ENCODE measurements around the gene IDUA. TPM values are rescaled to one million over a fixed set of nuclear protein-coding genes. Genes with fewer than 3 reads are reported as not detected.

The IDUA gene
- total and polyA plus RNA-seq, 10 of the 15 experiments (the other 5 are each of a cell fraction or from before 2014, with no cell fraction given) = 0.05 to 7.6 (median 1.4) TPM; not detected in 1

- Histone ChIP-seq H4K20me1 (ENCODE audit: control insufficient read depth, insufficient read depth) (no peaks in the 10 kb centered on the region), H3K9ac (ENCODE audit: control insufficient read depth, insufficient read depth, low read length) (no peak overlapping the region), H2AFZ (ENCODE audit: control insufficient read depth, low read depth, low read length) (no peak overlapping the region), H3K4me1 (ENCODE audit: control insufficient read depth, insufficient read depth, low read length) (peaks cover 5% of the 10 kb centered on the region; the same call in 1 of the 2 replicates), H3K27me3 (replicated peaks in 1 of 2; ENCODE audit: control insufficient read depth in 2 of 2, insufficient read depth in 2 of 2, low read length in 1 of 2) (no peaks in the 10 kb centered on the region), H3K36me3 (ENCODE audit: control insufficient read depth in 2 of 2, insufficient read depth in 2 of 2, low read length in 1 of 2) (no peaks in the 10 kb centered on the region), H3K9me3 (replicated peaks; ENCODE audit: control insufficient read depth, insufficient read depth, low read length) (no peaks in the 10 kb centered on the region), H3K27ac (ENCODE audit: control insufficient read depth, insufficient read depth) (no peak overlapping the region), H3K4me2 (ENCODE audit: control insufficient read depth, insufficient read depth) (no peak overlapping the region), H3K79me2 (ENCODE audit: control insufficient read depth, insufficient read depth, low read length) (no peaks in the 10 kb centered on the region), H3K4me3 (no peak overlapping the region)
- intact Hi-C loops (cut with micrococcal nuclease; ENCODE audit: unreplicated experiment) = no loop called here
- DNase-seq (ENCODE audit: low read depth, low spot score) (no peak), FAIRE-seq (no peak), ATAC-seq (no peak)
- WGBS (ENCODE audit: insufficient coverage, insufficient replicate concordance, low lambda C conversion rate, missing lambda C conversion rate) = 68% methylated on average over 46 of the region's 76 CpGs
- no TSS peak for BruUV-seq (replicated peaks)
- in situ Hi-C loops (cut with MboI) = no loop called here
- ChIA-PET SMC1A (ENCODE audit: uncharacterized antibody, unreplicated experiment) (no interaction called here), POLR2A (no interaction called here), CTCF (no interaction called here), RAD21 (ENCODE audit: unreplicated experiment) (no interaction called here)
- TF ChIP-seq PRDM15 (CRISPR knock-in tag; IDR thresholded peaks at IDR 0.05) (no peak), NR2F1 (conservative IDR thresholded peaks at IDR 0.05) (no peak), NFYB (IDR thresholded peaks at IDR 0.05; ENCODE audit: insufficient read depth, low read depth, low read length) (no peak)
- TF ChIP-seq, protein P1, sequence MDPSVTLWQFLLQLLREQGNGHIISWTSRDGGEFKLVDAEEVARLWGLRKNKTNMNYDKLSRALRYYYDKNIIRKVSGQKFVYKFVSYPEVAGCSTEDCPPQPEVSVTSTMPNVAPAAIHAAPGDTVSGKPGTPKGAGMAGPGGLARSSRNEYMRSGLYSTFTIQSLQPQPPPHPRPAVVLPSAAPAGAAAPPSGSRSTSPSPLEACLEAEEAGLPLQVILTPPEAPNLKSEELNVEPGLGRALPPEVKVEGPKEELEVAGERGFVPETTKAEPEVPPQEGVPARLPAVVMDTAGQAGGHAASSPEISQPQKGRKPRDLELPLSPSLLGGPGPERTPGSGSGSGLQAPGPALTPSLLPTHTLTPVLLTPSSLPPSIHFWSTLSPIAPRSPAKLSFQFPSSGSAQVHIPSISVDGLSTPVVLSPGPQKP (IDR thresholded peaks at IDR 0.05; ENCODE audit: low read depth, low read length) = no peak
Measured at GRCh38 chr4:967113-968104, 19.4 kb upstream of the IDUA start.

Measured in GM12878 (cell line).